ENCODE results near the gene TNRC6C.
A peak's percentile ranks its signal among the peaks of the same experiment; 100 is the strongest.

The TNRC6C gene

GRCh38 chr17:78131172-78132083 lies 172.9 kb downstream of the TNRC6C start:
- no peak for TF ChIP-seq CTCF (IDR thresholded peaks at IDR 0.05; ENCODE audit: low read depth, low read length)
- in situ Hi-C loops (cut with HindIII; ENCODE audit: low sequenced_read_pairs): no loop called here
- DNase-seq (ENCODE audit: low read depth, low spot score): no peak
- H3K4me3 ChIP-seq (ENCODE audit: low read depth, low read length): no peak overlapping the region

- TF ChIP-seq CTCF (IDR thresholded peaks at IDR 0.05; ENCODE audit: low read depth, low read length): no peak
- in situ Hi-C loops (cut with HindIII; ENCODE audit: low sequenced_read_pairs): no loop called here
- H3K4me3 ChIP-seq (ENCODE audit: low read depth, low read length): no peak overlapping the region
- no peak for DNase-seq (ENCODE audit: low read depth, low spot score)
Observed at GRCh38 chr17:78132084-78132676, 173.7 kb downstream of the TNRC6C start.

- no peak for DNase-seq (ENCODE audit: low read depth, low spot score)
- no peak overlapping the region for H3K4me3 ChIP-seq (ENCODE audit: low read depth, low read length)
- TF ChIP-seq CTCF (IDR thresholded peaks at IDR 0.05; ENCODE audit: low read depth, low read length): no peak
- in situ Hi-C loops (cut with HindIII; ENCODE audit: low sequenced_read_pairs): no loop called here
Observed at GRCh38 chr17:78132767-78133178, 174.3 kb downstream of the TNRC6C start.

- H3K4me3 ChIP-seq (ENCODE audit: low read depth, low read length): no peak overlapping the region
- in situ Hi-C loops (cut with HindIII; ENCODE audit: low sequenced_read_pairs): no loop called here
- DNase-seq (ENCODE audit: low read depth, low spot score): no peak
- no peak for TF ChIP-seq CTCF (IDR thresholded peaks at IDR 0.05; ENCODE audit: low read depth, low read length)
Observed at GRCh38 chr17:78133179-78133951, 174.9 kb downstream of the TNRC6C start.

- TF ChIP-seq CTCF (IDR thresholded peaks at IDR 0.05; ENCODE audit: low read depth, low read length): peak; percentile 57
- in situ Hi-C loops (cut with HindIII; ENCODE audit: low sequenced_read_pairs): no loop called here
- no peak for DNase-seq (ENCODE audit: low read depth, low spot score)
- no peak overlapping the region for H3K4me3 ChIP-seq (ENCODE audit: low read depth, low read length)
Observed at GRCh38 chr17:78133971-78134898, 175.7 kb downstream of the TNRC6C start.
